ENCODE results near the gene SERGEF. TPM values are rescaled to one million over a fixed set of nuclear protein-coding genes. Genes with fewer than 3 reads are reported as not detected.

Gene SERGEF
- total RNA-seq, 1 experiment from 2014 or later, result 31.4 TPM

GRCh38 chr11:17985517-17985916 lies 27.3 kb downstream of the SERGEF start:
- Histone ChIP-seq H4K91ac (ENCODE audit: insufficient read length, low read depth, low read length) (no peak overlapping the region), H3K23me2 (ENCODE audit: insufficient read length, low read depth, low read length, poor library complexity, severe bottlenecking) (no peaks in the 10 kb centered on the region), H3K79me2 (ENCODE audit: insufficient read depth, low read length) (no peaks in the 10 kb centered on the region), H2BK20ac (ENCODE audit: low read depth, low read length, poor library complexity, severe bottlenecking) (no peak overlapping the region), H2BK12ac (ENCODE audit: insufficient read length, low read depth, low read length) (no peak overlapping the region), H3T11ph (ENCODE audit: low read length) (no peak overlapping the region), H2BK120ac (ENCODE audit: low read depth, low read length, poor library complexity, severe bottlenecking) (no peak overlapping the region), H3K27me3 (ENCODE audit: insufficient read depth, low read length) (no peaks in the 10 kb centered on the region), H3K9me3 (ENCODE audit: control insufficient read depth, low read depth, low read length) (no peaks in the 10 kb centered on the region), H4K8ac (replicated peaks; ENCODE audit: insufficient read length, low read depth, low read length) (no peak overlapping the region), H3K27ac (ENCODE audit: insufficient read length, low read depth, low read length) (no peak overlapping the region), H2AK5ac (ENCODE audit: insufficient read length, low read length) (no peak overlapping the region), H3K4ac (ENCODE audit: low read depth, low read length) (no peak overlapping the region), H3K4me2 (ENCODE audit: insufficient read depth, insufficient read length, low read length) (no peak overlapping the region), H2BK15ac (ENCODE audit: low read depth, low read length) (no peak overlapping the region), H2BK5ac (ENCODE audit: insufficient read length, low read length) (no peak overlapping the region), H4K20me1 (ENCODE audit: control insufficient read depth, insufficient read depth, insufficient read length) (no peaks in the 10 kb centered on the region), H3K14ac (ENCODE audit: insufficient read depth, low read length) (no peak overlapping the region), H4K5ac (ENCODE audit: insufficient read length, low read depth, low read length) (no peak overlapping the region), H3K18ac (ENCODE audit: insufficient read length, low read depth, low read length) (no peak overlapping the region), H3K23ac (ENCODE audit: insufficient read length, low read depth, low read length) (no peak overlapping the region), H3K4me1 (ENCODE audit: insufficient read depth, low read length) (no peaks in the 10 kb centered on the region), H3K9ac (ENCODE audit: extremely low read depth, insufficient read length, low read length) (no peak overlapping the region), H3K56ac (ENCODE audit: insufficient read length, low read depth, low read length) (no peak overlapping the region), H2AFZ (ENCODE audit: low read length) (no peak overlapping the region), H3K79me1 (ENCODE audit: insufficient read depth, low read depth, low read length, poor library complexity, severe bottlenecking) (no peaks in the 10 kb centered on the region)
- TF ChIP-seq, protein P1, sequence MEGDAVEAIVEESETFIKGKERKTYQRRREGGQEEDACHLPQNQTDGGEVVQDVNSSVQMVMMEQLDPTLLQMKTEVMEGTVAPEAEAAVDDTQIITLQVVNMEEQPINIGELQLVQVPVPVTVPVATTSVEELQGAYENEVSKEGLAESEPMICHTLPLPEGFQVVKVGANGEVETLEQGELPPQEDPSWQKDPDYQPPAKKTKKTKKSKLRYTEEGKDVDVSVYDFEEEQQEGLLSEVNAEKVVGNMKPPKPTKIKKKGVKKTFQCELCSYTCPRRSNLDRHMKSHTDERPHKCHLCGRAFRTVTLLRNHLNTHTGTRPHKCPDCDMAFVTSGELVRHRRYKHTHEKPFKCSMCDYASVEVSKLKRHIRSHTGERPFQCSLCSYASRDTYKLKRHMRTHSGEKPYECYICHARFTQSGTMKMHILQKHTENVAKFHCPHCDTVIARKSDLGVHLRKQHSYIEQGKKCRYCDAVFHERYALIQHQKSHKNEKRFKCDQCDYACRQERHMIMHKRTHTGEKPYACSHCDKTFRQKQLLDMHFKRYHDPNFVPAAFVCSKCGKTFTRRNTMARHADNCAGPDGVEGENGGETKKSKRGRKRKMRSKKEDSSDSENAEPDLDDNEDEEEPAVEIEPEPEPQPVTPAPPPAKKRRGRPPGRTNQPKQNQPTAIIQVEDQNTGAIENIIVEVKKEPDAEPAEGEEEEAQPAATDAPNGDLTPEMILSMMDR (conservative IDR thresholded peaks at IDR 0.05), result no peak
- H3K36me3 Mint-ChIP-seq (ENCODE audit: insufficient read depth in 1 of 3, low read depth in 3 of 3), result peaks cover 0 to 28% (median 3%) of the 10 kb centered on the region in 3 experiments; a peak in 3 of 7 replicates
- no peaks in the 10 kb centered on the region for H3K27me3 Mint-ChIP-seq (ENCODE audit: low read depth)
- H3K4me1 Mint-ChIP-seq, result no peaks in the 10 kb centered on the region
- no peak for DNase-seq
- no peak overlapping the region for H3K4me3 Mint-ChIP-seq
- H3K9me3 Mint-ChIP-seq, result no peaks in the 10 kb centered on the region
- no CpG with 5 or more reads among the region's 1 CpG for WGBS (ENCODE audit: extremely low coverage, insufficient read length, low lambda C conversion rate)
- no peak overlapping the region; a peak in 1 of 7 replicates for H3K27ac Mint-ChIP-seq
